GM10266 (cell line): ENCODE results near the gene ABTB1.
"Not testable (repeated sequence)": the region's sequence is repeated elsewhere in the genome, so short reads cannot be mapped to it uniquely, and the experiment has no call there.

Experiments used
- DNase-seq: peaks from one replicate; pipeline ENCODE4 v3.0.0; 2012; ENCODE audit errors: extremely low spot score
- TF ChIP-seq, protein P1 (sequence below): IDR thresholded peaks from 2 replicates; pipeline ENCODE4 v1.5.1; 2012; ENCODE audit warnings: mild to moderate bottlenecking, low read depth; ENCODE audit not compliant: control insufficient read depth, insufficient read depth; ENCODE audit errors: missing control alignments

The ABTB1 gene

DNA sequence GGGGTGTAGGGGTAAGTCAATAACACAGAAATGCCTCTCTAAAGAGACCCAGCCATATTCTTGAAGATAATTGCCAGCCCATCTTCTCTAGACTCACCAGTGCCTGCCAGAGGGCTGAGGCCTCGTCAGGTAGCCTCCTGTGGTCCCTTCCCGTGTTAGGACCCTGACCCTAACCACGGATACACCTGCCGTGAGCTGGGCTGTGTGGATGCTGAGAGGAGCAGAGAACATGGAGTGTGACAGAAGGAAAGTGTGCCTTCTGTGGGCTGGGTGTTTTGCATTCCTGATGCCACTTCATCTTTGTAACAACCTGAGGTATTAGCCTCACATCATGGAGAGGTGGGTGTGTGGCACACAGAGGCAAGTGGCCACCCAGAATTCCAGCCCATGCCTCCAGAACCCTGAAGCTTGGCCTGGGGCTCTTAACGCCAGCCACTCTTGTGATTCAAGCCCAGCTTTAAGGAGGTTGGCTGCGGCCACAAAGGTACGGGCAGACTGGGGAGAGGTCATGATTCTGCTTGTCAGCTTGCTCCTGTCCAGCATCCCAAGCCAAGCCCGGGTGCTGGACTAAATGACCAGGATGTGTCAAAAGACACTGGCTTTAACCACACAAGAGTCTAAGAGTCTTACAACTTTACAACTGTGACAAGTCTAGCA, 21.1 kb upstream of the ABTB1 start:
- no peak for DNase-seq
- TF ChIP-seq, protein P1, sequence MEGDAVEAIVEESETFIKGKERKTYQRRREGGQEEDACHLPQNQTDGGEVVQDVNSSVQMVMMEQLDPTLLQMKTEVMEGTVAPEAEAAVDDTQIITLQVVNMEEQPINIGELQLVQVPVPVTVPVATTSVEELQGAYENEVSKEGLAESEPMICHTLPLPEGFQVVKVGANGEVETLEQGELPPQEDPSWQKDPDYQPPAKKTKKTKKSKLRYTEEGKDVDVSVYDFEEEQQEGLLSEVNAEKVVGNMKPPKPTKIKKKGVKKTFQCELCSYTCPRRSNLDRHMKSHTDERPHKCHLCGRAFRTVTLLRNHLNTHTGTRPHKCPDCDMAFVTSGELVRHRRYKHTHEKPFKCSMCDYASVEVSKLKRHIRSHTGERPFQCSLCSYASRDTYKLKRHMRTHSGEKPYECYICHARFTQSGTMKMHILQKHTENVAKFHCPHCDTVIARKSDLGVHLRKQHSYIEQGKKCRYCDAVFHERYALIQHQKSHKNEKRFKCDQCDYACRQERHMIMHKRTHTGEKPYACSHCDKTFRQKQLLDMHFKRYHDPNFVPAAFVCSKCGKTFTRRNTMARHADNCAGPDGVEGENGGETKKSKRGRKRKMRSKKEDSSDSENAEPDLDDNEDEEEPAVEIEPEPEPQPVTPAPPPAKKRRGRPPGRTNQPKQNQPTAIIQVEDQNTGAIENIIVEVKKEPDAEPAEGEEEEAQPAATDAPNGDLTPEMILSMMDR: no peak

DNA sequence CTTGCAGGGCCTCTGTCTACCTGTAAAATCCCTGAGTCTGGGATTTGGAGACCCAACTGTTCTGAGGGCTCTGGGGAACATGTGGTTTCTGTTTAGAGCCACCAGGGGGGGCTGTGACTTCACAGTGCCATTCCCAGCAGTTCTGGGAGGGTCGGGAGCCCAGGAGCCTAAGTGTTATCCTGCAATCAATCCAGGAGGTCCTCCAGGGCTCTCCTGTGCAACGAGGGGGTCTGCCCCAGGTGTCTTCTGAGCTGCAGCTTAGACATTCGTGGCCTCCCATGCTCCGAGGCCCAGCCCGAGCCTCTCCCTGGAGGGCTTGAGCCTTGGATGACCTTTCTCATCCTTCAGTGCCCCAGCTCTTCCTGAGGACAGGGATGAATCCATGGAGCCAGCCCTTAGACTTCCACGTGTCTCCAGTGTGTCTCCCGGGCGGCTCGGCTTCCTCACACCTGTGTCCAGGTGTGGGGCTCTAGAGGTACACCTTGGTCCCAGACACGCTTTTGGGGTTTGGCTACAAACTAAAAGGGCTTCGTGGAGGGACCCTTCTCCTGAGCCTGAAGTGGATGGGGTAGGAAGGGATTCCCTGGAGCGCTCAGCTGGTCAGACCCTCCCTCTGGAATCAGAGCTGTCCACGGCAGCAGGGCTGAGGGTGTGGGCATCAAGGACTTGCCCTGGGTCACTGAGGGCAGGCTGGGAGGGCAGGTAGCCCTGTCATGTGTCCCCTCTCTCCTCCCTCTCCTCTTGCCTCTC, 20.3 kb upstream of the ABTB1 start:
- TF ChIP-seq, protein P1: peak; percentile 71

DNA sequence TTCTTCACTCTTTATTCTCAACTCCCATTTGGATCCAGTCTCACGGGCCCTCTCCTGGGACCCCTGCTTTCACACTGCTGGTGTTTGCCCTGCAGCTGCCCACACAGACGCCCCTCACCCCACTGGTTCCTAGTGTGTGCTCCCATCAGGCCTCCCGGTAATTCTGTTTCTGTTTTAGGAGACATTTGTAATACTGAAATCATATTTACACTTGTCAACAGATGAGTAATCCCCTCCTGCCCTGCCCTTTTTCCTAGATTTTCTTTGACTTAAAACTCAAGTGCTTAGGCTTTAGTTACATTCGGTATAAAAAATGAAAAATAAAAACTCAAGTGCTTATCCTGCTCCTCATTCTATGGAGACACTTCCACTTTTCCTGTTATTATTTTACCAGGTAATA, 18.4 kb upstream of the ABTB1 start:
- TF ChIP-seq, protein P1: no peak
- DNase-seq: no peak

More for the DNA sequence above, 20.3 kb upstream of the ABTB1 start:
- peak; percentile 69 for DNase-seq

DNA sequence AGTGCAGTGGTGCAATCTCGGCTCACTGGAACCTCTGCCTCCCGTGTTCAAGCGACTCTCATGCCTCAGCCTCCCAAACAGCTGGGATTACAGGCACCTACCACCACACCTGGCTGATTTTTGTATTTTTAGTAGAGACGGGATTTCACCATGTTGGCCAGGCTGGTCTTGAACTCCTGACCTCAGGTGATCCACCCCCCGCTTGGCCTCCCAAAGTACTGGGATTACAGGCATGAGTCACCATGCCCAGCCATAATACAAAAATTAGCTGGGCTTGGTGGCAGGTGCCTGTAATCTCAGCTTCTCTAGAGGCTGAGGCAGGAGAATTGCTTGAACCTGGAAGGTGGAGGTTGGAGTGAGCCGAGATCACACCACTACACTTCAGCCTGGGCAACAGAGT, 17.8 kb upstream of the ABTB1 start:
- DNase-seq: not testable (repeated sequence)

DNA sequence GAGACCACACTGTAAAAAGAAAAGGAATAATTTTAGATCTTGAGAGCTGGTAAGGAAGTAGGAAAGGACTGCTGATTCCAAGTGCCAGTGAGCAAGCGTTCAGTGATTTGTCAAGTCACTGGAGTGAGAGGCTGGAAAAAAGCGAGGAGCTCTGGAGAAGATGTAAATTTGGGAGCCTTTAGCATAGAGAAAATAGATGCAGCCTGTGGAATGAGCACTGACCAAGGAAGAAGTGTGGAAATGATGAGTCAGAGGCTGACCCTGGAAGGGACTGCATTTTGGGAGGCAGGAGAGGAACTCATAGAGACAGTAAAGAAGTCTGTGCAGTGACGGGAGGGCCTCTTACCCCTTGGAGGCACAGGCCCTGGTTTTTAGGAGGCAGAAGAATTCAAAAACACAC, 17.1 kb upstream of the ABTB1 start:
- DNase-seq: no peak
- TF ChIP-seq, protein P1: no peak

DNA sequence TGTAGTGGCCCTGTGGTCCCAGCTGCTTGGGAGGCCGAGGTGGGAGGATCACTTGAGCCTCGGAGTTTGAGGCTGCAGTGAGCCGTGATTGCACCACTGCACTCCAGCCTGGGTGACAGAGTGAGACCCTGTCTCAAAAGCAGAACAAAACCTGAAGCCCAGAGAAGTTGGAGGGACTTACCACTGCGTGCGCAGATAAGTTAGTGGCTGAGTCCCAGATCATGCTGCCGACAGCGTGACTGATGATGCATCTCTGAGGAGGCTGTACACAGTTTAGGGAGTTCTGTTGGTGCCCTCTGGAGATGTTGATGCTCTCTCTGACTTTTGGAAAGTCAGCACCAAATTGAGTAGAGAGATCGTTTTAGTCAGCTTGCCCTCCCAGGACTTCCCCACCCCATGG, 15.8 kb upstream of the ABTB1 start:
- TF ChIP-seq, protein P1: no peak
- no peak for DNase-seq

DNA sequence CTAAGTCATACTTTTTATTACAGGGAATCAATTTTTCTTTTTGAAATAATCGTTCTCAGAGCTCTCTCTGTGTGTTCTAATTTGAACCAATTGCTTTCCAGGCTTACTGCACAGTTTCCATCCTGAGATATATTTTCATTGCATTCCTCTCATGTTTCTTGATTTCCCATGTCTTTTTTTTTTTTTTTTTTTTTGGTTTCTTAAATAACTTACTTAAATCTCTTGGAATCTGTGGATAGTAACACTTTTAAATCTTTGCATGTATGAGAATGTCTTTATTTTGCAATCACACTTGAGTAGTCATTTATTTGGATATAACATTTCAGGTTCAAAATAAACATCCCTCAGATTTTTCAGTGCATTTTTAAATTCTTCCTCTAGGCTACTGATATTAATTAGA, 14.5 kb upstream of the ABTB1 start:
- TF ChIP-seq, protein P1: no peak
- no peak for DNase-seq
